Panc1 (cell line): ENCODE data around the gene SVIL.

Experiments used
- POLR2AphosphoS5 ChIP-seq: IDR thresholded peaks from 2 replicates; pipeline ENCODE4 v1.6.1; 2012; ENCODE audit warnings: mild to moderate bottlenecking, low read depth, low read length, moderate library complexity
- REST ChIP-seq, 2 experiments: IDR thresholded peaks; 2 replicates each; pipeline ENCODE4 v1.6.1; 2011 to 2012; ENCODE audit warnings: low read depth in 2 of 2, control low read depth in 1 of 2, low read length in 1 of 2, mild to moderate bottlenecking in 1 of 2, moderate library complexity in 1 of 2; ENCODE audit not compliant: insufficient read depth in 1 of 2
- TCF7L2 ChIP-seq: IDR thresholded peaks from 2 replicates; pipeline ENCODE4 v1.6.1; 2011; ENCODE audit warnings: mild to moderate bottlenecking, low read depth, low read length, inconsistent platforms
- TF ChIP-seq, protein P1 (sequence below): fragments of 450-650 bp; IDR thresholded peaks from 2 replicates; pipeline ENCODE4 v1.5.1; 2017; ENCODE audit warnings: mild to moderate bottlenecking

- TF ChIP-seq, protein P1, sequence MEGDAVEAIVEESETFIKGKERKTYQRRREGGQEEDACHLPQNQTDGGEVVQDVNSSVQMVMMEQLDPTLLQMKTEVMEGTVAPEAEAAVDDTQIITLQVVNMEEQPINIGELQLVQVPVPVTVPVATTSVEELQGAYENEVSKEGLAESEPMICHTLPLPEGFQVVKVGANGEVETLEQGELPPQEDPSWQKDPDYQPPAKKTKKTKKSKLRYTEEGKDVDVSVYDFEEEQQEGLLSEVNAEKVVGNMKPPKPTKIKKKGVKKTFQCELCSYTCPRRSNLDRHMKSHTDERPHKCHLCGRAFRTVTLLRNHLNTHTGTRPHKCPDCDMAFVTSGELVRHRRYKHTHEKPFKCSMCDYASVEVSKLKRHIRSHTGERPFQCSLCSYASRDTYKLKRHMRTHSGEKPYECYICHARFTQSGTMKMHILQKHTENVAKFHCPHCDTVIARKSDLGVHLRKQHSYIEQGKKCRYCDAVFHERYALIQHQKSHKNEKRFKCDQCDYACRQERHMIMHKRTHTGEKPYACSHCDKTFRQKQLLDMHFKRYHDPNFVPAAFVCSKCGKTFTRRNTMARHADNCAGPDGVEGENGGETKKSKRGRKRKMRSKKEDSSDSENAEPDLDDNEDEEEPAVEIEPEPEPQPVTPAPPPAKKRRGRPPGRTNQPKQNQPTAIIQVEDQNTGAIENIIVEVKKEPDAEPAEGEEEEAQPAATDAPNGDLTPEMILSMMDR = no peak
- TF ChIP-seq REST (IDR thresholded peaks at IDR 0.05; ENCODE audit: insufficient read depth in 1 of 2, low read depth in 2 of 2, low read length in 1 of 2) (no peak), TCF7L2 (no peak), POLR2AphosphoS5 (no peak)
Measured at GRCh38 chr10:29533696-29534285, 101.0 kb downstream of the SVIL start.
